ENCODE measurements around the gene AGPAT3.

AGPAT3 gene

DNA sequence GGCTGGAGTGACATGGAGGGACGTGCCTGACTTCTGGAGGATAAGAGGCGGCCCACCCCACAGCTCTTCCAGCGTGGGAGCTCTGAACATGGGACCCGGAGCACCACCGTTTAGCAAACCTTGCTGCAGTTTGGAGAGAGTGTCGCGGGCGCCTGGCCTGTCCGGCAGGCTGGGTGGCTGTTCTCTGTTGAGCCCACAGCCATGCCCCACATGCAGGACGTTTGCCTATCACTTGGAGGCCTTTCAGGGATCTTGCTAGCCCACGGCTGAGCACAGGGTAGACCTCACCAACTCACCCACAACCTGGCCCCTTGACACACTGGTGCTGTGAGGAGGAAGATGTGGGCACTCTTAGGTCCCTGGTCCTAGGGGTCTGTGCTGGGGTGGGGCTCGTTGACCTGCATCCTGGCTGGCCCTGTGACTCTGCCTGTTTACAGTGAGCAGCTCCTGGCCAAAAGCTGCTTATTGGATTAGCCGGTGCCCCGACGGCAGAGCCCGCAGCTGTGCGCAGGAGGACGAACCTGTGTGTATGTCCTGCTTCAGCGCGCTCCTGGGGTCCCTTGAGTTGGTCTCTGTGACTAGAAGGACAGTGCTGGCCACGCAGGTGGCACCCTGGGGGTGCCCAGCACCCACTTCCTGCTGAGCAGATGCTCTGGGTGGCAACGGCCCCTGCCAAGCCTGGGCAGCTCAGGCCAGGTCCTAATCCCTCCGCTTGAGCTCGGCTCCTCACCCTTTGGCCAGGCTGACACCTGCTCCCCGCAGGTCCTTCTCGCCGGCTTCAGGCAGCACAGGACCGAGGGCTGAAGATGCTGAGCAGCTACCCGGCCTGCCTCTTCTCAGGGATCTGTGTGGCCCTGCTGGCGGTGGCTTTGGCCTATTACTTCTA lies 74.7 kb downstream of the AGPAT3 start:
- DNase-seq = no peak

- no peak for DNase-seq
Measured at GRCh38 chr21:43940329-43941050, 75.5 kb downstream of the AGPAT3 start.

- no peak for DNase-seq
Measured at GRCh38 chr21:43942201-43942600, 77.2 kb downstream of the AGPAT3 start.

DNA sequence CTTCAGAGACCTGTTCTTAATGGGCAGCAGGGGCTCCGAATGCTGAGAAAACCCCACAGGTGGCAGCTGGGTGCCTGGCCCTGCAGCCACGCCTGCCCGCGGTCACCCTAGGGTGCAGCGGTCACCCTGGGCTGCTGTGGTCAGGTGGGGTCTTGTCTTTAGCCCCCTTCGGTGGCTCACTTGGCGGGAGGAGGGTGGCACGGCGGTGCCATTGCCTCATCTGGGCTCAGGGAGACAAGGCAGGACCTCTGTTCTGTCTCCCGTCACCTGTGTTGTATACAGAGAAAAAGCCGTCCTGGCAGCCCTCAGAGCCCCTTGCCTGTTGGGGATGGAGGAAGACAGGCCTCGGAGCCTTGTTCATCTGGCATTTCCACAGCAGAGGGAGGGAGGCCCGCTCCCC lies 77.6 kb downstream of the AGPAT3 start:
- DNase-seq = no peak

GRCh38 chr21:43943512-43944077 lies 78.6 kb downstream of the AGPAT3 start:
- no peak for DNase-seq

DNA sequence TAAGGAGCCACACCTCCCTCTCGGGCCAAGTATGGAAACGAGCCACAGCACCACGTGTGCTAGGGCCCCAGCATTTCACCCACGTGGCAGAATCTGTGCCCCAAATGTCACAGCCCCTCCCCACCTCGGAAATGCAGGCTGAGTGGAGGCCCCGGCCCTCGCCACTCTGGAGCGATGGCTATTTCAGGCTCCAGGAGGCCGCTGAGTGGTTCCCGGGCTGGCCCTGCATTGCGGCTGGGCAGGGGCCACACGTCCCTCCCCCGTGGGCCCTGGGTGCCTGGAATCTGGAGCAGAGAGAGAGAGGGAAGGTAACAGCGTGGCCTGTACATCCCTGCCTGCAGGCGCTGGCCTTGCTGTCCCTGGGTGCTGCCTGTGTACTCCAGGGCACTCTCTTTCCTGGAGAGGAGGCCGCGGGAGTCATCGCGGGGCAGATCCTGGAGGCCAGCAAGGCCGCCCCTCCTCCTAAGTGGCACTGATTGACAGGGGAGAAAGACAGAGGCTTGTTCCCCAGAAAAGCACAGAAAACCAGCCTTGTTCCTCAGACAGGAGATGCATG lies 79.1 kb downstream of the AGPAT3 start:
- DNase-seq = no peak

- no peak for DNase-seq
Measured at GRCh38 chr21:43944757-43945156, 79.7 kb downstream of the AGPAT3 start.

GRCh38 chr21:43948740-43949498 lies 83.9 kb downstream of the AGPAT3 start:
- no peak for DNase-seq

DNA sequence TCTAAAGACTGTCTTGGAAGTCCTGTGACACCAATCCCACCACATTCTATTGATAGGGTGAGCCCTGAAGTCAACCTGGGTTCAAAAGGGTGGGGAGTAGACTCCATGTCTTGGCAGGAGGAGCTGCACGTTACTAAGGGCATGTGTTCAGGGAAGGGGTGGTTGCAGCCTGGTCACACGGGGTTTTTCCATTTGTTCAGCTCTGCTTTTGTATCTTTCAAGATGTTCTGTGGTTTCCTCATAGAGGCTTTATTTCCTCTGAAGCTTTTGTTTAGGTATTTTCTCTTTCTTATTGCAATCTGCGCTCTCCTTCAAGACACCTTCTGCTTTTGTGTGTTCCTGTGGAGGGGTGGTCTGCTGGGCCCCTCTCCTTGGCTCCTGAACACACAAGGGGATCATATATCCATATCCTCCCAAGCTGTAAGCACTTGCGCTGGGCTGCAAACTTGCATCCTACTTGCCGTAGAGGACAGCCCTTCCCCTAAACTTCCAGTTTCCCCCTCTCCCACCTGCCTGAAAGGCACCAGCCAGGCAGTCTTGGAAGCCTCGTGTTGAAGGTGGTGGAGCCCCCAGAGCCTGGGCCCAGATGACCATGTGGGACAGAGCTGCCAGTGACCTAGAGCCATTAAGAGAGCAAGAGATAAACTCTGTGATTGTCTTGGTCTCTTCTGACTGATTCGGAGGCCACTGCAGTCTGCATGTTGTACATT lies 84.6 kb downstream of the AGPAT3 start:
- DNase-seq = no peak

GRCh38 chr21:43950481-43950880 lies 85.5 kb downstream of the AGPAT3 start:
- no peak for DNase-seq

DNA sequence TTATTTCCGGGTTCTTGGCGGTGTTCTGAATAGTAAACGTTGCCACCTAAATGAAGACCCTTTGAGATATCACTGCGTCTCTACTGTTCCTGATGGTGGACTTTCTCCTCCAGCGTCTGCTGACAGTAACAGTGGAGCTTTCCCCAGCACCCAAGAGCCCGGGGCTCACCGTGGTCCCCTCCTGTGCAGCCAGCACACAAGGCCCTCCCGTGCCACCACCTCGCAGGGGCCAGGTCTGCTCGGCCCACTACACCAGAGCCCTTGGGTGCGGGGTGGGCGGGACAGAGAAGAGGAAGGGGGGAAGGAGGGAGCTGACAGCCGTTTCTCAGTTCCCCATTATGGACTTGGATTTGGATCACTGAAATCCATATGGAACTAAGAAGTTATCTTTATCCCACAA lies 85.9 kb downstream of the AGPAT3 start:
- no peak for DNase-seq

DNA sequence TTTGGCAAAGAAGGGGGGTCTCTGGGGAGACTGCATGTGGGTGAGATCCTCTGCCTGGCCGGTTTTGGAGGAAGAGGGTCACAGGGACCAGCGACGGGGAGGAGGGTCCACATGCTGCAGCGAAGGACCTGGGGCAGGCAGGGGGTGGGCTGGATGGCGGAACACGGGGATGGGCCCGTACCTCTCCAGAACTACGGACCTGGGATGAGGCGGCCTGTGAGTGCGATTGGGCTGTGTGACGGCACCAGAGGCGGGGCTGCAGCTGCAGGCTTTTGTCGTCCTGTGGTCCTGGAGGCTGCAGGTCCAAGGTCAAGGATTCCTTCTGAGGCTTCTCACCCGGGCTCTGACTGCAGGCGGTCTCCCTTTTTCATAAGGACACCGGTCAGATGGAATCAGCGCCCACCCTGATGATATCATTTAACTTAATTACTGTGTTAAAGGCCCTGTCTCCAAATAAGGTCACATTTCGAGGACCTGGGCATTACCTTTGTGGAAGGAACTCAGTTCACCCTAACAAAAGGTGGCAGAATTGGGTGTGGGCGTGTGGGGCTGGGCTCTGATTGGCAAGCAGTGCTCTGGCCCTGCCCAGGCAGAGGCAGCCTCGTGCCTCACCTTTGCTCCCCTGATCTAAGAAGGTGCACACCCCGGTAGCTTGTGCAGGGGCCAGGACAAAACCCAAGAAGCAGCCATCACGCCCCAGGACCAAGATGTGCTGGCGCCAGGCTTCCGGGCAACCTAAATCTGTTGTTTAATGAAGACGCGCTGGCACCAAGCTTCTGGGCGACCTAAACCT lies 87.1 kb downstream of the AGPAT3 start:
- DNase-seq = no peak

DNA sequence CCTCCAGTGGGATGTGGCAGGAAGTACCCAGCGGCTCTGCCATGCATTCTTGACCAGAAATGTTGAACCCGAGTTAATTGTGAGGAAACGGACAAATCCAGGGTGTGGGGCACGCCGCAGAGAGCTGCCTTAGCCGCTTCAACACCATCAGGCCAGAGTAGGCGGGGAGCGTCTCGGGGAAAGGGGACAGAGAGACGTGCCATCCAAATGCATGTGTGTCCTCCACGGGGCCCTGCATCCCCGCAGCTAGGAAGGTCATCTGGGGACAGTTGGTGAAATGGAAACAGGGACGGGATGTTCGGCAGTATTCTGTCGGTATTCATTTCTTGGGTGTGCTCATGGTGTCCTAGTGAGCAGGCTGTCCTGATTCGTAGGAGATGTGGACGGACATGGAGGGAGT lies 88.0 kb downstream of the AGPAT3 start:
- DNase-seq = no peak

GRCh38 chr21:43954042-43954441 lies 89.0 kb downstream of the AGPAT3 start:
- no peak for DNase-seq

- DNase-seq = no peak
Measured at GRCh38 chr21:43954896-43955295, 89.9 kb downstream of the AGPAT3 start.

GRCh38 chr21:43956019-43956669 lies 91.1 kb downstream of the AGPAT3 start:
- DNase-seq = no peak

DNA sequence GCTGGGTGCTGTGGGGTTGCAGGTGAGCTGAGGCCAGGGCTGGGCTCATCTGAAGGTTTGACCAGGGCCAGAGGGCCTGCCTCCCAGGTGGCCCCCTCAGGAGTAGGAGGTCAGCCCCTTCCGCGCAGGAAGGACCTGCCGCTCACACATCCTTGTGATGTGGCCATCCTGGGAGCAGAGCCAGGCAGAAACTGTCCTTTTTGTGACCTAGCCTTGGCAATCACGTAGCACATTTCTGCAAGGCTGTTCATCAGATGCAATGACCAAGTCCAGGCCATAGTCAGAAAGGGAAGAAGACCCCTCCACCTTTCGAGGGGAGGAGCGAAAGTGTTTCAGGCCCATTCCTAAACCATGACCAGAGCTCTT lies 91.6 kb downstream of the AGPAT3 start:
- DNase-seq = no peak

- DNase-seq = no peak
Measured at GRCh38 chr21:43957128-43957571, 92.1 kb downstream of the AGPAT3 start.

DNA sequence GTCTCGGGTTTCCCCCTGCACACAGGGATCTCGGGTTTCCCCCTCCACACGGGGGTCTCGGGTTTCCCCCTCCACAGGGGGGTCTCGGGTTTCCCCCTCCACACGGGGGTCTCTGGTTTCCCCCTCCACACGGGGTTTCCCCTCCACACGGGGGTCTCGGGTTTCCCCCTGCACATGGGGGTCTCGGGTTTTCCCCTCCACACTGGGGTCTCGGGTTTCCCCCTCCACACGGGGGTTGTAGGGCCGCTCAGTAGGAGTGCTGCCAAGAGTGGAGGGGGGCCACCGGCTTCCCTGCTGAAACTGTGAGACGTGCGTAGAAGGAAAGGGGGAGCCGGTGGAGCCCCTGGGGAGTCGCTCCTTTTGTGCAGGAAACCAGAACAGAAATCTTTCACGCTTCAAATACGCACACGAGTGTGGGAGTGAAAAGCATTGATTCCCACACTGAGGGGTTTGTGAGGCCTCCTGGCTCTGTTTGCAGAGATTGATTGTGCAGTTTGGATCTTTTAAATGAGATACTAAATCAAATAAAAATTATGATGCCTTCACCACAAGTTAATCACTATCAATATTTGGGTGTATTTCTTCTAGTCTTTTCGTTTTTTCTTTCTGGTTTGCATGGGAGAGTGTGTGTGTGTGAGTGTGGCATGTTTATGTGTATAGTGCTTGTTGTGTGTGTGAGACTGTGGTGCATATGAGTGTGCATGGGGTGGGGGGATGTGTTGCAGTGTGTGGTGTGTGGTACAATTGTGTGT lies 92.8 kb downstream of the AGPAT3 start:
- no peak for DNase-seq

All from NCI-H748 treated with DMSO at 0.1 percent for 48 hours (cell line).